GM19035 (cell line): ENCODE measurements around the gene RSU1.
A peak's percentile ranks its signal among the peaks of the same experiment; 100 is the strongest.

Source experiments
- ATAC-seq: cut with Tn5 transposase; IDR thresholded peaks from one replicate; pipeline ENCODE4 v1.9.1; 2021; ENCODE audit not compliant: unreplicated experiment

The RSU1 gene

GRCh38 chr10:16822726-16823360 is 5.6 kb upstream of the RSU1 start:
- ATAC-seq, result no peak

DNA sequence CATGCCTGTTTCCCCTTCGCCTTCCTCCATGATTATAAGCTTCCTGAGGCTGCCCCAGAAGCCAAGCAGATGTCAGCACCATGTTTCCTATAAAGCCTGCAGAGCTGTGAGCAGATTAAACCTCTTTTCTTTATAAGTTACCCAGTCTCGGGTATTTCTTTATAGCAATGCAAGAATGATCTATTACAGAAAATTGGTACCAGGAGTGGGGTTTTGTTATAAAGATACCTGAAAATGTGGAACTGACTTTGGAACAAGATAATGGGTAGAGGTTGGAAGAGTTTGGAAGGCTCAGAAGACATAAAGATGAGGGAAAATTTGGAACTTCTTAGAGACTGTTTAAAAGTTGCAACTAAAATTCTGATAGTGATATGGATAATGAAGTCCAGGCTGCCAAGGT is 4.8 kb upstream of the RSU1 start:
- no peak for ATAC-seq

DNA sequence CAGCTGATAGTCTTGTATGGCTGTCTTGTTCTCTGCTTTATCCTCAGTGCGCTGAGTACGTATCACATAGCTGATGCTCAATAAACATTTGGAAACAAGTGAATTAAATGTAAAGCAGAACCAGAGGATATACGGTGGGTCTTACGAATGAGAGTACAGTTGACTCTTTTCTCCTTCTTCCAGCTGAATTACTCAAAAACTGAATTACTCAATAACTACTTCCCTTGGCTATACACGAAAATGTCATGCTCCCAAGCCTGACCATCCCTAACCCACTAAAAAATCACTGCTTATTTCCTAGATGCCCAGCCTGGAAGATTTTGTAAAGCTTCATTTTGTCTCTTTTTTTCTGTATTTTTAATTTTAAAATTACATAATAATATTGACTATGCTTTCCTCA is 3.2 kb upstream of the RSU1 start:
- ATAC-seq, result no peak

- no peak for ATAC-seq
Observed at GRCh38 chr10:16820018-16820417, 2.8 kb upstream of the RSU1 start.

- no peak for ATAC-seq
Observed at GRCh38 chr10:16819436-16819835, 2.2 kb upstream of the RSU1 start.

DNA sequence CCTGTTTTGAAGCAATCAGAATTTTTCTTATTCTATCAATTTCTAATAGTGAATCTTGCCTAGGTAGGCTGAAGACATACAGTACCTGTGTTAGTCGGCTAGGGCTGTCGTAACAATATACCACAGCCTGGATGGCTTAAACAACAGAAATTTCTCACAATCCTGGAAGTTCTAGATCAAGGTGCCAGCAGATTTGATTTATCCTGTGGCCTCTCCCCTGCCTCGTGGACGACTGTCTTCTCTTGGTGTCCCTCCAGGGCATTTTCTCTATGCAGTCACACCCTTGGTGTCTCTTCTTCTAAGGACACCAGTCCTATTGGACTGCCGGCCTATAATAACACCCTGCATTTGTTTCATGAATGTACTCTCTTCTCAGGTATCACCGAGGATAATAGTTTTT is 1.8 kb upstream of the RSU1 start:
- ATAC-seq, result no peak

DNA sequence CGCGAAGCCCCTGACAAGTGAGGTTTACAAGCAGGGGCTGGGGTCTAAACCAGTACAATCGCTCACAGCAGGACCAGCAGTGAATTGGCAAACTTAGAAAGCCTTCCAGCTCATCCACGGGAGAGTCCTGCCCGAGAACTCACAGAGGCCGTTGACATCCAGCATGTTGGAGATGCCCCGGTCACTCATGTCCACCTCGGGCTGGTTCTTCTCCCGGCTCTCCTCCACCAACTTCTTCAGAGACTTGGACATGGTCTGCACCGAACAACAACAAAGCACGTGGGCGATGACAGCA is 447 bp downstream of the RSU1 start:
- ATAC-seq, result no peak

GRCh38 chr10:16816171-16816570 is 1.1 kb downstream of the RSU1 start:
- no peak for ATAC-seq

GRCh38 chr10:16814012-16814411 is 3.2 kb downstream of the RSU1 start:
- ATAC-seq, result no peak

DNA sequence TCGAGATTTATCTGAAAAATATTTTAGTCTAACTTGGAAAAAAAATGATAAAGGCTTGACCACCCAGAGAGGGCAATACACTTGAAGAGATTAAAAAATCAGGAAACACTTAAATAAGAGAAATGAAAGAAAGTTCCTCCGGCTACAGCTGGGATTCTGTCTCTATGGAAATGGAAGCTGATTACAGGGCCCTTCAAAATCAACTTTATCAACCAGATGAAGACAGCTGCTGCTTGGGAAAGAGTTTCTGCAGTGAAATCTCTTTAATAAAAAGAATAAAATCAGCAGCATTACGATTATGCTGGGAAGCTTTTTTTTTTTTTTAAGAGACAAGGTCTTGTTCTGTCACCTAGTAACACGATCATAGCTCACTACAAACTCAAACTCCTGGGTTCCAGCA is 4.5 kb downstream of the RSU1 start:
- ATAC-seq, result no peak

DNA sequence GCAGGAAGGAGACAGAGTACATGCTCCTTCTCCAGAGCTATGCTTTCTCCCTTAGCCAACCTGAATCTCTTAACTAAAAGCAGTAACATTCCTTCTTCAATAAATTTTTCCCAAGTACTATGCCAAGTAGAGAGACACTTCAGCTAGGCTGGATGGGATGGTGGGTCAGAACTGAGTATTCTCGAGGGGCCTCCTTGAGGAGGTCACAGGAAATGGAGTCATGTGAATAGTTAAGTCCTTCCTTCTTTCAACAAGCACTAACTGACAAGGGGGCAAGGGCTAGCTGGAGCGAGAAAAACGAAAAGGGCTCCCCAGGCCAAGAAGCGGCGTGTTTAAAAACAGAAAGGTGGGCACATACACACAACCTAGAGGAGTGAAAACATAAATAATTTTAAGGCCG is 5.5 kb downstream of the RSU1 start:
- ATAC-seq, result no peak

GRCh38 chr10:16811292-16811691 is 5.9 kb downstream of the RSU1 start:
- no peak for ATAC-seq

- ATAC-seq, result peak; percentile 93
Observed at GRCh38 chr10:16809074-16809718, 8.0 kb downstream of the RSU1 start.

DNA sequence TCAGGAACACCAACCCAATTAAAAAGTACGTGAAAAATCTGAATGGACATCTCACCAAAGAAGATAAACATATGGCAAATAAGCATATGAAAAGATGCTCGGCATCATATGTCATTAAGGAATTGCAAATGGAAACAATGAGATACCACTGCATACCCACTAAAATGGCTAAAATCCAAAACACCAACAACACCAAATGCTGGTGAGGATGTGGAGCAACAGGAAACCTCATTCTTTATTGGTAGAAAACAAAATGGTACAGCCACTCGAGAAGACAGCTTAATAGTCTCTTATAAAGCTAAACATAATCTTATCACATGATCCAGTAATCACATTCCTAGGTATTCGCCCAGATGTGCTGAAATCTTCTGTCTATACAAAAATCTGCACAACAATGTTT is 13.1 kb downstream of the RSU1 start:
- no peak for ATAC-seq

DNA sequence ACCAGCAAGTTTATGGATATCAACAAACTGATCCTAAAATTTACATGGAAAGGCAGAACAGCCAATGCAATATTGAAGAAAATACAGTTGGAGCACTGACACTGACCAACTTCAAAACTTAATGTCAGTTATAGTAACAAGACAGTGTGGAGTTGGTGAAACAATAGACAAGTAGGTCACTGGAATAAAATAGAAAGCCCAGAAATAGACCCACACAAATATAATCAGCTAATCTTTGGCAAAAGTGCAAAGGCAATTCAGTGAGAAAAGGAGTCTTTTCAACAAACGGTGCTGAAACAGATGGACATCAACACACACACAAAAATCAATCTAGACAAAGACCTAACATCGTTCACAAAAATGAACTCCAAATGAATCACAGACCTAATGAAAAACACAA is 13.8 kb downstream of the RSU1 start:
- ATAC-seq, result no peak

DNA sequence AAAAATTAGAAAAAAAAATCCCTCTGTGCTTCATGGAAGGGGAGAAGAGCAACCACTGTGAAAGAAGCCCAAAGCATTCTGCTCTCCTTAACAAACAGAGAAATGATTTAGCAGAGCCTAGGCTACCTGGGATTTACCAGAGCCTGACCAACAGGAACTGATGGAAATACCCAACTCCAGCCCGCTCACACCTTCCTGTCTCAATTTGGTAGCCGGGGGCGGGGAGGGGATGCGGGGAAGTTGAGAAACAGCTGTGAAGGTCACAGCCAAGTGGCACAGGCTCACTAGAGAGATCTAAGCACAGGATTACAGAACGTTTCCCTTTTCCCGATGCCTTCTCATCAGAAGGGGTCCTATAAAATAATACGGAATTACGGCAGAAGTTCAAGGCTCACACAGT is 17.6 kb downstream of the RSU1 start:
- ATAC-seq, result peak; percentile 81

DNA sequence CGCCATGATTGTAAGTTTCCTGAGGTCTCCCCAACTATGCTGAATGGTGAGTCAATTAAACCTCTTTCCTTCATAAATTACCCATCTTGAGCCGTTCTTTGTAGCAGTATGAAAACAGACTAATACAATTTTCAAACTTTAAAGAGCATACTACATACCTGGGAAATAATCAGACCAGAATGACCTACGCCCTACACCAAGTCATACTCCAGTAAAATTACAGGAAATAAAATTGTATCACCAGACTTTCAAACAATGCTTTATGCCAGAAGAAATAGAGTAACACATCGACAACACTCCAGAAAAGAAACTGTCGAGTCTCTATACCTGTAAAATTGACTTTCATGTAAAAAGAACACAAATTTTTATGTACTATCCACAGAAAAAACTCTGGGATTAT is 18.7 kb downstream of the RSU1 start:
- no peak for ATAC-seq

- no peak for ATAC-seq
Observed at GRCh38 chr10:16795410-16796073, 21.7 kb downstream of the RSU1 start.

- no peak for ATAC-seq
Observed at GRCh38 chr10:16794005-16794404, 23.2 kb downstream of the RSU1 start.

- no peak for ATAC-seq
Observed at GRCh38 chr10:16792675-16793074, 24.5 kb downstream of the RSU1 start.

GRCh38 chr10:16789765-16790164 is 27.5 kb downstream of the RSU1 start:
- ATAC-seq, result no peak

DNA sequence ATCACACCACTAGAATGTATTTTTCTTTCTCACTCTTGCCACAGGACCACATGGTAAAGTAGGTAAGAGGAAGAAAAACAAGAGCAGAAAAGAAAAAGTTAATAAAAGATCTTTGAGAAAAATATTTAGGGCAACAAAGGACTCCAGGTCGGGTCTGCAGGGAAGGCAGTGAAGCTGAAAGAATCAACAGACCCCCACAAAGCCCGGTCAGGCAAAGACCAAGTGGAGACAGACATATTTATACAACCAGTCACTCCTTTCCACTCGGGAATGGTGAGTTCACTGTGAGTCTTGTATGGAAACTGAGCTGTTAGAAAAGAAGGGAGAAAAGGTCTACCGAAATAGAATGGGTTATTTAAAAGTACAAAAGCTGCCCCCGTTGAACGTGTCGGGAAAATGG is 28.0 kb downstream of the RSU1 start:
- ATAC-seq, result no peak

GRCh38 chr10:16788778-16789177 is 28.4 kb downstream of the RSU1 start:
- no peak for ATAC-seq
